Right forelimb (tissue), 1 donor: ENCODE results near the gene PKD2L1.
"Not testable (repeated sequence)": the region's sequence is repeated elsewhere in the genome, so short reads cannot be mapped to it uniquely, and the experiment has no call there.

Experiments
- DNase-seq: peaks from one replicate; pipeline ENCODE4 v3.0.0-alpha.2; 2018

Gene PKD2L1

DNA sequence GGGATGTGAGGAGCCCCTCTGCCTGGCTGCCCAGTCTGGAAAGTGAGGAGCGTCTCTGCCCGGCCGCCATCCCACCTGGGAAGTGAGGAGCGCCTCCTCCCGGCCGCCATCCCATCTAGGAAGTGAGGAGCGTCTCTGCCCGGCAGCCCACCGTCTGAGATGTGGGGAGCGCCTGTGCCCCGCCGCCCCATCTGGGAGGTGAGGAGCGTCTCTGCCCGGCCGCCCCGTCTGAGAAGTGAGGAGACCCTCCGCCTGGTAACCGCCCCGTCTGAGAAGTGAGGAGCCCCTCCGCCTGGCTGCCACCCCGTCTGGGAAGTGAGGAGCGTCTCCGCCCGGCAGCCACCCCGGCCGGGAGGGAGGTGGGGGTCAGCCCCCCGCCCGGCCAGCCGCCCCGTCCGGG is 53.1 kb downstream of the PKD2L1 start:
- DNase-seq = not testable (repeated sequence)

DNA sequence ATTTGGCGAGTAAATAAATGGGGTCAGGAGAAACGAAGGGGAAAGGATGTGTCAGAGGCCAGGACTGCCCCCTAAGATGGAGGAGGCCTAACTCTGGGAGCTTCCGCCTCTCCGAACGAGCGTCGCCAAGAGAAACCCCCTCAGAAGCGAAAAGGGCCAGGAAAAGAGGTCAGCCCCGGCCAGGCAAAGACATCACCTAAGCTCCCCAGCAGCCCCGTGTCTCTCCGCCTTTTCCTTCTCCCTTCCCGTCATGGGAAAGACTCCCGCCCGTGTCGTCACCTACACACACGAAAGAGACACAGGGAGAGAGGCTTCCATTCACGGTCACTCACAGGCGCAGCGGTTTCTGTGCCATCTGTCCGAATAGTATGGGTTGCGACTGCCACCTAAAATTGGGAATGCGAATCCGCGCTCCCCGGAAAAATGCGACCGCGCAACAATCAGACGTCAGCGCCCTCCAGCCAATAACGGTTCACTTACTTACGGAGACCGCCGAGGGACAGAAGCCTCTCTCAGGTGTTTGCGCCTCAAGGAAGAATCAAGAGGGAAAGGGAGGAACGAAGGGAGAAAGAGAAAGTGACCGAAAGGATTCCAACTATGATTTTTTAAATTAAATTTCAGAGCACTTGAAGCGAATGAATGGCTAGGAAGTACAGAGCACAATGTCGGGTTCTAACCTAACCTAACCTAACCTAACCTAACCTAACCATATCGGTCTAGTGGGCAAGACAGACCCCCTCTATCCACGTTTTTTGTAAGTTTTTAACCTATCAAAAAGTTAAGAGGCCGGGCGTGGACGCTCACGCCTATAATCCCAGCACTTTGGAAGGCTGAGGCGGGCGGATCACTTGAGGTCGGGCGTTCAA is 62.6 kb downstream of the PKD2L1 start, which contains the start of gene CWF19L1:
Gene CWF19L1, minus strand, starts transcription at position 400 of the 866 bp plus-strand sequence. Its CDS starts 45 bp downstream, at position 355.
- peak; percentile 91 for DNase-seq

DNA sequence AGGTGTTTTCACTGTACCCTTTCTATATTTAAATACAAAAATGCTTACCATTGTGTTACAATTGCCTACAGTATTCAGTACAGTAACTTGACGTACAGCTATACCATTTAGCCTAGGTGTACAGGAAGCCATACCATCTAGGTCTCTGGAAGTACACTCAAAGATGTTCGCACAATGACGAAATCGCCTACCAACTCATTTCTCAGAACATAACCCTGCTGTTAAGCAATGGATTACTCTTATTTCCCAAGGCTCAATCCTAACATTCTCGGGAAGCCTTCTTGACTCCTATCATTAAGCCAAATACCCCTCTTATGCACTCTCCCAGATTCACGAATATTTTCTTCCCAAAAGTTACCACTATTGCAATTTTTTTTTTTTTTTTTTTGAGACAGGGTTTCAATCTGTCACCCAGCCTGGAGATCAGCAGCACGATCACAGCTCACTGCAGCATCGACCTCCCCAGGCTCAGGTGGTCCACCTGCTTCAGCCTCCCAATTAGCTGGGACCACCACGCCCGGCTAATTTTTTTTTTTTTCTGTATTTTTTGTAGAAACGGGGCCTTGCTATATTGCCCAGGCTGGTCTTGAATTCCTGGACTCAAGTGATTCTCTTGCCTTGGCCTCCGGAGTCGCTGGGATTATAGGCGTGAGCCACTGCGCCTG is 64.1 kb downstream of the PKD2L1 start:
- no peak for DNase-seq

DNA sequence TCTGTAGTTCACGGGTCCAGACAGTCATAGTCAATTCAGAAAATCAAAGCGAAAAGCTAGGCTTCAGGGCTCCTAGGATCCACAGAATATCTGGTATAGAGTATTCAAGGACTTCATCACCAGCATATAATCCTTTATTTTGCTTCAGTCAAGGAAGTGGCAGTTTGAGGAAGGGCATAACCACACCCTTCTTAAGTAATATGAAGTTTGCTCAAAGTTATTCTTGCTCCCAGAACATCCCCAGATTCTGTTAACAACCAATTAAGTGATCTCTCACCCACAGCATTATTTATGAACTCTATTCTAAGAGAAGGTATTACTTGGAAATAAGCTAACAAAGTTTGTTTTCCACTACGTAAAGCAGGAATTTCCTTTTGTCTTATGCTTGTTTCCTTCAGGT is 75.8 kb downstream of the PKD2L1 start:
- DNase-seq = no peak

DNA sequence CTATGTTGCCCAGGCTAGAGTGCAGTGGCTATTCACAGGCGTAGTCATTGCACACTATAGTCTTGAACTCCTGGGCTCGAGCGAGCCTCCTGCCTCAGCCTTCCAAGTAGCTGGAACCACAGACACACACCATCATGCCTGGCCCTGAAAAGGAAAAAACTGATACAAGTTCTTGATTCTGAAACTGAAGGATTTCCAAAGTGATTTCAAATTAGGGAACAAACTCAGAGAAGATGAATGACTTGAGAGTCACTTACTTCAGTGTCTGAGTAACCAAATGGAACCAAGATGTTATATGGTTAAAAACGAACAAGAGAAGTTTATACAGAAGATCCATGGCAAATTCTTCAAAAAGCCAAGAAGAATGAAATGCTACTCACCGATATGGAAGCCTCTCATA is 77.0 kb downstream of the PKD2L1 start:
- DNase-seq = no peak

DNA sequence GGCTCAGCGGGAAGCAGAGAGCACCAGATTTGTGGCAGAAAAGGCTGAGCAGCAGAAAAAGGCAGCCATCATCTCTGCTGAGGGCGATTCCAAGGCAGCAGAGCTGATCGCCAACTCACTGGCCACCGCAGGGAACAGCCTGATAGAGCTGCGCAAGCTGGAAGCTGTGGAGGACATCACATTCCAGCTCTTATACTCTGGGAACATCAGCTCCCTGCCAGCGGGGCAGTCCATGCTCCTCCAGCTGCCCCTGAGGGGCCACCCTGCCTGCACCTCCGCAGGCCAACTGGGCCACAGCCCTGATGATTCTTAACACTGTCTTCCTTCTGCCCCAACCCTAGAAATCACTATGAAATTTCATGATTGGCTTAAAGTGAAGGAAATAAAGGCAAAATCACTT is 81.2 kb downstream of the PKD2L1 start:
- DNase-seq = no peak

DNA sequence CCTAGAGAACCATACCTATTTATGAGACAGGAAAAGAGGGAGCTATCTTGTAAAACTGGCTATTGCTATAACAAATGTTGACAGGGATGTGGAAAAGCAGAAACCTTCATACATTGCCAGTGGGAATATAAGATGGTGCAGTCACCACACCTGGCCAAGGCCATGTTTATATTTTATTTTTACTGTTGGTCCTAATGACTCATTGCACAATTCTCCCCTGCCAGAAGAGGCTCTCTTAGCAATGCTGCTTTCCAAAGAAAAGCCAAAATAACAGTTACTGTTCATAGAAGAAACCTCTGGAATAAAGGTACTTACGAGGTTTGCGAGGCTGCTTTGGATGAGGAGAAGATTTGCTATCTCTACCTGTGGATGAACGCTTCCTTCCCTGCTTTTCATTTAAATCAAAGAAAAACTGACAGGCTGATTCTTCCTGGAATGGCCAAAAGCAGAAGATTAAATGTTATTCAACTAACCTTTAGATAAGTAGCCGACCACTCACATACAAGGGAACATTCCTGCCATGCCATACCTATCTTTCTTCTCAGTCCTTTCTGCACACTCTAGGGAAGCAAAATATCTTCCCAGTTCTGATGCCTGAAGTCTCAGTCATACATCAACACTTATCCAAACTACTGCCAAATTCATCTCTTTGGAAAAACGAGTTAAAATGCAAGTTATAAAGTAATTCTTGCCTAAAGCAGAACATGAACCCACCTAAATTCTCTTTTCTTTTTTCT is 84.4 kb downstream of the PKD2L1 start:
- no peak for DNase-seq

DNA sequence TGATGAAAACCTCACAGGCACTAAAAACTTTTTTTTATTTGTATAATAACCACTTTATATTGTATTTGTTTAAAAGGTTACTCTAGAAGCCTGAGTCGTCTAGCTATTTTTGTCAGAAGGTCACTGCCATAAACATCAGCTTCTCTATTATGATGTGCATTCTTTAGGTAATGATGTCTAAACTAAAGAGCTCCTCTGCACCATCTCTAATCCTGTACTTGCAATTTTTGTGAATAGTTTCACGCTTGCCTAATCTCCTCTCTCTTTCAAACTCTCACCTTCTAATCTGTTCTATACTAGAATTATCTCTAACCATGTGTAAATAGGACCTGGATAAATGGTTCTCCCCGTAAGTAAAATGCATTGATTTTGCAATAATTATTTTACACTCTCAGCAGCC is 90.2 kb downstream of the PKD2L1 start:
- no peak for DNase-seq

DNA sequence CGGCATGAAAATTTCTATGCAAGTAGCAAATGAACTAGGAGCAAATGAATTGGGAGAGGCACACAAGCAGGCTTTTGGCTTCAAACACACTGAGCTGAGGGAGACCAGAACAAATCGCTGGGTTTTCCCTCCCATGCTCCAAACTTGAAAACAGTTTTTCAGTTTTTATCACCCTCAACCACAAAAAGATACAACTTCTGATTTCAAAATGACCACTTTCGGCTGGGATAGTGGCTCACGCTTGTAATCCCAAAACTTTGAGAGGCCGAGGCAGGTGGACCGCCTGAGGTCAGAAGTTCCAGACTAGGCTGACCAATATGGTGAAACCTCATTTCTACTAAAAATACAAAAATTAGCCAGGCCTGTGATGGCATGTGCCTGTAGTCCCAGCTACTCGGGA is 91.6 kb downstream of the PKD2L1 start:
- DNase-seq = no peak
